IPS DF 6.9 (cell line): Measurements from ENCODE around the gene CENPU.
"Not testable (repeated sequence)": the region's sequence is repeated elsewhere in the genome, so short reads cannot be mapped to it uniquely, and the experiment has no call there.

Source experiments
- DNase-seq: peaks from one replicate; pipeline ENCODE4 v3.0.0-alpha.2; 2013; ENCODE audit warnings: low read depth, low spot score
- H3K27ac ChIP-seq: one replicate; pipeline ENCODE4 v1.5.1; 2013; ENCODE audit warnings: low read length, control low read depth
- H3K27me3 ChIP-seq: 2 replicates; pipeline ENCODE4 v1.6.1; 2013; ENCODE audit warnings: mild to moderate bottlenecking, low read length; ENCODE audit not compliant: control insufficient read depth, insufficient read depth
- H3K36me3 ChIP-seq: 2 replicates; pipeline ENCODE4 v1.6.1; 2013; ENCODE audit warnings: low read length; ENCODE audit not compliant: control insufficient read depth, insufficient read depth
- H3K4me1 ChIP-seq: 2 replicates; pipeline ENCODE4 v1.6.1; 2013; ENCODE audit warnings: low read length; ENCODE audit not compliant: control insufficient read depth, insufficient read depth
- H3K4me3 ChIP-seq: 2 replicates; pipeline ENCODE4 v1.5.1; 2013; ENCODE audit warnings: mild to moderate bottlenecking, low read length
- H3K9me3 ChIP-seq: 2 replicates; pipeline ENCODE4 v1.6.1; 2013; ENCODE audit warnings: low read length, inconsistent platforms; ENCODE audit not compliant: control insufficient read depth, insufficient read depth
- WGBS: extraction: QIAGEN DNeasy Blood & Tissue Kit; methylation state at CpG from one replicate; pipeline ENCODE4 v1.1.7; 2013; ENCODE audit warnings: mixed read lengths, missing lambda C conversion rate; ENCODE audit not compliant: insufficient read length, insufficient coverage; 5-methylcytosine and 5-hydroxymethylcytosine counted together

CENPU gene

GRCh38 chr4:184669251-184669650 lies 64.6 kb downstream of the CENPU start:
- Histone ChIP-seq H3K9me3 (no peaks in the 10 kb centered on the region), H3K27ac (no peak overlapping the region), H3K27me3 (no peaks in the 10 kb centered on the region), H3K36me3 (no peaks in the 10 kb centered on the region), H3K4me3 (no peak overlapping the region), H3K4me1 (no peaks in the 10 kb centered on the region)
- no CpG with 5 or more reads among the region's 7 CpGs for WGBS
- DNase-seq = no peak

- DNase-seq = no peak
- Histone ChIP-seq H3K4me1 (no peaks in the 10 kb centered on the region), H3K9me3 (no peaks in the 10 kb centered on the region), H3K27me3 (no peaks in the 10 kb centered on the region), H3K36me3 (no peaks in the 10 kb centered on the region), H3K27ac (no peak overlapping the region), H3K4me3 (no peak overlapping the region)
- 100% methylated on average over 1 of the region's 9 CpGs for WGBS
These were observed 65.3 kb downstream of the CENPU start for GRCh38 chr4:184668511-184669114.

- H3K9me3 ChIP-seq = no peaks in the 10 kb centered on the region
- H3K27ac ChIP-seq = no peak overlapping the region
- H3K27me3 ChIP-seq = no peaks in the 10 kb centered on the region
- H3K4me3 ChIP-seq = no peak overlapping the region
- no CpG with 5 or more reads among the region's 9 CpGs for WGBS
- H3K4me1 ChIP-seq = no peaks in the 10 kb centered on the region
- no peak for DNase-seq
- H3K36me3 ChIP-seq = no peaks in the 10 kb centered on the region
These were observed 65.8 kb downstream of the CENPU start for GRCh38 chr4:184668096-184668495.

GRCh38 chr4:184666670-184667069 lies 67.2 kb downstream of the CENPU start:
- Histone ChIP-seq H3K4me3 (no peak overlapping the region), H3K9me3 (no peaks in the 10 kb centered on the region), H3K27me3 (no peaks in the 10 kb centered on the region), H3K36me3 (no peaks in the 10 kb centered on the region), H3K27ac (no peak overlapping the region), H3K4me1 (no peaks in the 10 kb centered on the region)
- no peak for DNase-seq
- WGBS = no CpG with 5 or more reads among the region's 6 CpGs

GRCh38 chr4:184664445-184665210 lies 69.3 kb downstream of the CENPU start:
- H3K36me3 ChIP-seq = no peaks in the 10 kb centered on the region
- DNase-seq = no peak
- WGBS = no CpG with 5 or more reads among the region's 6 CpGs

GRCh38 chr4:184662236-184662635 lies 71.7 kb downstream of the CENPU start:
- no peak for DNase-seq
- no peak overlapping the region for H3K27ac ChIP-seq
- no peaks in the 10 kb centered on the region for H3K36me3 ChIP-seq
- H3K27me3 ChIP-seq = no peaks in the 10 kb centered on the region
- no CpG with 5 or more reads among the region's 1 CpG for WGBS
- no peaks in the 10 kb centered on the region for H3K9me3 ChIP-seq
- H3K4me3 ChIP-seq = no peak overlapping the region
- no peaks in the 10 kb centered on the region for H3K4me1 ChIP-seq

More at GRCh38 chr4:184664445-184665210, 69.3 kb downstream of the CENPU start:
- no peaks in the 10 kb centered on the region for H3K9me3 ChIP-seq
- H3K4me1 ChIP-seq = no peaks in the 10 kb centered on the region
- H3K27me3 ChIP-seq = no peaks in the 10 kb centered on the region
- no peak overlapping the region for H3K27ac ChIP-seq
- H3K4me3 ChIP-seq = no peak overlapping the region

GRCh38 chr4:184660978-184661377 lies 72.9 kb downstream of the CENPU start:
- no peaks in the 10 kb centered on the region for H3K36me3 ChIP-seq

GRCh38 chr4:184657820-184658219 lies 76.1 kb downstream of the CENPU start:
- not testable (repeated sequence) for H3K9me3 ChIP-seq, DNase-seq, H3K27me3 ChIP-seq, H3K36me3 ChIP-seq, H3K4me3 ChIP-seq, H3K27ac ChIP-seq, H3K4me1 ChIP-seq
- no CpG with 5 or more reads among the region's 9 CpGs for WGBS

More at GRCh38 chr4:184660978-184661377, 72.9 kb downstream of the CENPU start:
- H3K27ac ChIP-seq = no peak overlapping the region
- H3K9me3 ChIP-seq = no peaks in the 10 kb centered on the region
- H3K27me3 ChIP-seq = no peaks in the 10 kb centered on the region
- no peak overlapping the region for H3K4me3 ChIP-seq
- no peak for DNase-seq
- H3K4me1 ChIP-seq = no peaks in the 10 kb centered on the region

- Histone ChIP-seq H3K27me3 (no peaks in the 10 kb centered on the region), H3K36me3 (no peaks in the 10 kb centered on the region), H3K27ac (no peak overlapping the region), H3K9me3 (no peaks in the 10 kb centered on the region), H3K4me1 (no peaks in the 10 kb centered on the region), H3K4me3 (no peak overlapping the region)
- no peak for DNase-seq
- no CpG with 5 or more reads among the region's 3 CpGs for WGBS
These were observed 76.8 kb downstream of the CENPU start for GRCh38 chr4:184657144-184657543.

- H3K36me3 ChIP-seq = no peaks in the 10 kb centered on the region
- no peaks in the 10 kb centered on the region for H3K9me3 ChIP-seq
- no peak overlapping the region for H3K27ac ChIP-seq
- H3K27me3 ChIP-seq = no peaks in the 10 kb centered on the region
- DNase-seq = no peak
- no CpG with 5 or more reads among the region's 8 CpGs for WGBS
- no peaks in the 10 kb centered on the region for H3K4me1 ChIP-seq
- no peak overlapping the region for H3K4me3 ChIP-seq
These were observed 77.7 kb downstream of the CENPU start for GRCh38 chr4:184655889-184656869.
